Stimulated activated CD8-positive, alpha-beta memory T cell treated with anti-CD3 and anti-CD28 coated beads, Interleukin-2, amount 100 ng/mL, for 48 hours (primary cell): Measurements from ENCODE around the gene CDKN2AIPNL.
"Not testable (repeated sequence)": the region's sequence is repeated elsewhere in the genome, so short reads cannot be mapped to it uniquely, and the experiment has no call there.

Source experiments
- DNase-seq, 2 donors: peaks; one replicate each; pipeline ENCODE4 v3.0.0-alpha.2; 2020; ENCODE audit warnings: low read depth in 2 of 2

The CDKN2AIPNL gene

GRCh38 chr5:134397196-134397595 lies 14.5 kb downstream of the CDKN2AIPNL start:
- no peak for DNase-seq

DNA sequence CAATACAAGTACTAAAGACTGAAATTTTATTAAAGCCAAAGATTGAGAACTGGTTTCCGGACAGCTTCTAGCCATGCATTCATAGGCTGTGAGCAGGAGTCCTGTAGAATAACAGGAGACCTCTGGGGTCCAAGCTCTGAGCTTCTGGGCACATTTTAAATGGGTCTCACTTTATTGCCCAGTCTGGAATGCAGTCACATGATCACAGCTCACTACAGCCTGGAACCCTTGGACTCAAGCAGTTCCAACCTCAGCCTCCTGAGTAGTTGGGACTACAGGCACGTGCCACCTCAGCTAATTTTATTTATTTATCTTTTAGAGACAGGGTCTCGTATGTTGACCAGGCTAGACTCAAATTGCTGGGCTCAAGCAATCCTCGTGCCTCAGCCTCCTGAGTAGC lies 15.4 kb downstream of the CDKN2AIPNL start:
- no peak for DNase-seq

DNA sequence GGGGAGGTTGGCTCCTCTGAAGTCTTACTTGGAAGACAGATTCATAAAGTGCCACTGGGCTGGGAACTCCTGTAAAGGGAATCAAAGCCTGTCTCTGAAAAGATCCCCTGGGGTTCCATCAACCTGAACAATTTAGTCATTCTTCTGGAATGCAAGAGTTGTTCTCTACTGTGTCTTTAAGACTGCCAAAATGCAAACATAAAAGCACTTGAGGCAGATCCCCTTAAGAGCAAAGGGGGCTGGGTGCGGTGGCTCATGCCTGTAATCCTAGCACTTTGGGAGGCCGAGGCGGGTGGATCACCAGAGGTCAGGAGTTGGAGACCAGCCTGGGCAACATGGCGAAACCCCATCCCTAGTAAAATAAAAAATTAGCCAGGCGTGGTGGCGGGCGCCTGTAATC lies 16.7 kb downstream of the CDKN2AIPNL start:
- no peak for DNase-seq

DNA sequence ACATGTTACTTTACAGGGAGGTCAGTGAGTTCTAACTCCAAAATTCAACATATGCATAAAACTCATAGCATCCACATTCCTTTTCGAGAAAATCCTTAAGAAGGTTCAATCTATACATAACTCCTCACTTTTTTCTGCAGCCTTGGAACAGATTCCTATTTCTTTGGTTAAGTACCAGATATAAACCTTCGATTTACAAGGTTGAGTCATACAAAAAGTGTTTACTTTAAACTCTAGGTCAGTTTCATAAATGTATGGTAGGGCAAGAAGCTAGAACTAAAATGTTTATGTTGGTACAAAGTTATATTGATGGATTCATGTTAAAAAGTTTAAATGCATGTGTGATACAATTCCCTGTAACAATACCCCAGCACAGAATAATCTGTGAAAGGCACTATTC lies 19.4 kb downstream of the CDKN2AIPNL start:
- no peak for DNase-seq

- DNase-seq: no peak
These were observed 24.2 kb downstream of the CDKN2AIPNL start for GRCh38 chr5:134387443-134387842.

DNA sequence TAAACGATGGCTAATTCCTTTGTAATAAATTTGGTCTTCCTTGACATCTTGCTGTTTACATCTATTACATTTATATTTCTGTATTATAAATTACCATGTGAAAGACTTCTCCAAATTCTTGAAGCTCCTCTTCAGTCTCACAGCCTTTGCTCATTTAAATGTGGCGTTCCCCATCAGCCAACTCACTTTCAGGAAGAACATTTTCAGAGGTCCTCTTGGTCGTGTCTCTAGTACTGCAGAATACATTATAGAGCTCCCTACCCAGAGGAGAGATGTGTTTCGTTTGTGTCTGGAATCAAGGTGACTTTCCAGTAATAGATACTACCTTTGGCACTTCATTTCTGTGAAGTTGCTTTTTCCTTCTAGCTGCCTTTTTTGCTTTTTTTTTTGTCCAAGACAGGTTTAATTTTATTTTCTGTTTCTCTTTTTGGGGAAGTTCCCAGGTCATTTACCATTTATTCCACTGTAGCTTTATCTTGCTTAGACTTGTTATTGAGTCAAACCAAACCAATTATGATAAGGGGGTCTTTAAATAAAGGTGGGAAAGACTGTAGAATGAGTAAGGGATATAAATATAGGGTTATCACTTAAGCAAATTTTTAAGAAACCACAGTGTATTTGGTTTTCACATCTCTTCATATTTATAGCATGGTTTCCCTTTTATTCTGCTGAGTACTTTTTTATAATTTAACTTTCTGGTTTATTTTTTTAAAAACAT lies 27.5 kb downstream of the CDKN2AIPNL start:
- DNase-seq: no peak

- not testable (repeated sequence) for DNase-seq
These were observed 29.5 kb downstream of the CDKN2AIPNL start for GRCh38 chr5:134382204-134382603.

- DNase-seq: no peak
These were observed 31.3 kb downstream of the CDKN2AIPNL start for GRCh38 chr5:134380346-134380745.

DNA sequence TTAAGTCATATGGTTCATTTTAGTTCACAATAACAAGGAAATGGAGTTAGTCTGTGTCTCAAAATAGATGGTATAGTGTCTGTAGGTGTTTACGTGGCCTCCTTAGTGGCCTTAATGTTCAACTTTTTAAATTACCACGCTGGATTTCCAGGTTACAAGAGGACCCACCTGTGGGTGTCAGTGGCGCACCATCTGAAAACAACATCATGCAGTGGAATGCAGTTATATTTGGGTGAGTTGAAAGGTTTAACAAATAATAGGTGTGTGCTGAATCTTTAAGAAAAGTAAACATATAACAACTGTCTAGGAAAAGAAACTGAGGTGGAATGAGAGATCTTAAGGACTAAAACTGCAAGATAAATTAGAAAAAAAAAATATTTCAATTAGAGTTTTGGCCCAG lies 37.4 kb downstream of the CDKN2AIPNL start:
- DNase-seq: no peak

GRCh38 chr5:134373633-134374032 lies 38.0 kb downstream of the CDKN2AIPNL start:
- DNase-seq: not testable (repeated sequence)

DNA sequence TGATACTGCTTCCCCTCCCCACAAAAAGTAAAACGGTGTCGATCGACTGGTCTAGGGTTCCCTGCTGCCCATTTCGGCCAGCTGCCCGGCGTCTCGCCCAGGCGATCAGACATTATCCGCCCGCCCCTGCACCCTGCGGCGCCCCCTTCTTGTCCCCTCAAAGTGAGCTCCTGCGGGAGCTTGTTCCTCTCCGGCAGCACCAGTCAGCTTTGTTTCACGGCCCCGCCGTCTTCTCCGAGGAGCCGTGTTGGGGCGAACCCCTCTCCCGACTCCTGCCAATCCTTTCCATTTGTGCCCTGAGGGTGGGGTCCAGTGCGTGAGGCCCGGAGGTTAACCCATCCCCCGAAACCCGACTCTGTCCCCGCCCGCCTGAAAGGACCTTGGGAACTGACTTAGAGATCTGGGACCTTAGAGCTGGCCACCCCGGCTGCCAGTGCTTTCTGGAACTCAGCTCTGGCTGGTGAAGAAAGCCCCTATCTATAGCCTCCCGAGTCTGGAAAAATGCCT lies 39.8 kb downstream of the CDKN2AIPNL start:
- DNase-seq: peak; percentile 26 to 29

- peak; percentile 87 to 95 for DNase-seq
These were observed 40.5 kb downstream of the CDKN2AIPNL start, which contains the start of gene UBE2B for GRCh38 chr5:134370871-134371833. UBE2B (plus strand) TSS chr5:134371569; CDS start chr5:134371596, 27 bp downstream.

DNA sequence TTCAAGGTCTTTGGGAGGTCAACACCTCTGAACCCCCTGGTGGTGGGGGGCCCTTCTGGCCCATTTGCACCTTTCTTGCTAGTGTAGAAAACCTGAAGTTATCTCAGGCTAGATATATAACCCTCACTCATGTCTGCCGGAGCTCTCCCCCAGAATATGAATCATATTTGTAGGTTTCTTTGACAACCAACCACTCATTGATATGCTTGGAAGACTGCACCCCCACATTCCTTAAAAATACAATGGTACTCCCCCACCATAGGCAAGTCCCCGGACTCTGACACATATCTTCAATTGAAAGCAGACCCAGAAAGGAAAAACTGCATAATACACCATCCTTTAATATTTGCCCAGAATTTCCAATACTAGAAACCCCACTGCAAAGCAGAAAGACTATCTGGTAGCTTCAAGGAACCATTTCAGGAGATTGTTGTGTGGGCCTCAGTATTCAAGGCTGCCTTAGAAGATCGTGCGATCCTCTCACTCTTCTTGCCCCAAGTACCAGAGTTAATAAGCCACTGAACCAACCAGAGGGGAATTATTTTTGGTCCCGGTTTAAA lies 41.3 kb downstream of the CDKN2AIPNL start:
- DNase-seq: no peak

- no peak for DNase-seq
These were observed 46.1 kb downstream of the CDKN2AIPNL start for GRCh38 chr5:134365604-134366003.

DNA sequence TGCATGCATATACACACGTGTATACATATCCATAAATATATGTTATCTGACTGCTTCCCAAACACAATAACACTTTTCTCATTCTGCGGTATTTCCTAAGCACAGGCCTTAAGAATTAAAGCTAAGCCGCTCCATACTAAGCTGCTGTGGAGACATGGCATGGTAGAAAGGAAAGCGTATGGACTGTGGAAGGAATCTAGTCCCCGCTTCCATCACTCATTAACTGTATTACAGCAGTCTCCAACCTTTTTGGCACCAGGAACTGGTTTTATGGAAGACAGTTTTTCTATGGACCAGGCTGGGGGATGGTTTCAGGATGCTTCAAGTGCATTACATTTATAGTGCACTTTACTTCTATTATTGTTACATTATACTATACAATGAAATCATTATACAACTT lies 56.0 kb downstream of the CDKN2AIPNL start:
- no peak for DNase-seq
